Neural progenitor cell (in vitro differentiated cells): ENCODE results near the gene RTN4R. TPM values are rescaled to one million over a fixed set of nuclear protein-coding genes. Genes with fewer than 3 reads are reported as not detected.

Experiments
- DNase-seq: peaks from one replicate; pipeline ENCODE4 v3.0.0-alpha.2; 2016; ENCODE audit warnings: low spot score
- H2AFZ ChIP-seq: fragments of 200-600 bp; sonication (generic); replicated peaks from 2 replicates; pipeline ENCODE4 v1.6.1; 2016; ENCODE audit warnings: antibody characterized with exemption
- H3F3A ChIP-seq: fragments of 200-600 bp; sonication (generic); 2 replicates; pipeline ENCODE4 v1.6.1; 2016; ENCODE audit warnings: antibody characterized with exemption, low read depth
- H3K27ac ChIP-seq: fragments of 200-600 bp; sonication (generic); 2 replicates; pipeline ENCODE4 v1.5.1; 2016; ENCODE audit warnings: mild to moderate bottlenecking
- H3K27me3 ChIP-seq: fragments of 200-600 bp; sonication (generic); 2 replicates; pipeline ENCODE4 v1.6.1; 2016; ENCODE audit warnings: mild to moderate bottlenecking, moderate library complexity
- H3K36me3 ChIP-seq: fragments of 200-600 bp; sonication (generic); 2 replicates; pipeline ENCODE4 v1.5.1; 2016
- H3K4me1 ChIP-seq: fragments of 200-600 bp; sonication (generic); 2 replicates; pipeline ENCODE4 v1.6.1; 2016; ENCODE audit warnings: mixed run types
- H3K4me2 ChIP-seq: fragments of 200-600 bp; sonication (generic); 2 replicates; pipeline ENCODE4 v1.6.1; 2016
- H3K4me3 ChIP-seq: fragments of 200-600 bp; sonication (generic); 2 replicates; pipeline ENCODE4 v1.5.1; 2016
- H3K79me2 ChIP-seq: fragments of 200-600 bp; sonication (generic); 2 replicates; pipeline ENCODE4 v1.6.1; 2016; ENCODE audit warnings: low read depth
- H3K9ac ChIP-seq: fragments of 200-600 bp; sonication (generic); 2 replicates; pipeline ENCODE4 v1.6.1; 2016
- H3K9me3 ChIP-seq: fragments of 200-600 bp; sonication (generic); 2 replicates; pipeline ENCODE4 v1.5.1; 2016; ENCODE audit warnings: low read depth
- H4K20me1 ChIP-seq: fragments of 200-600 bp; sonication (generic); 2 replicates; pipeline ENCODE4 v1.6.1; 2016; ENCODE audit warnings: low read depth
- H3K27ac Mint-ChIP-seq: 3 replicates; pipeline ENCODE4 v1.8.0; 2021; ENCODE audit warnings: mixed read lengths
- H3K27me3 Mint-ChIP-seq: 2 replicates; pipeline ENCODE4 v1.8.0; 2022; ENCODE audit warnings: low read depth, mild to moderate bottlenecking, inconsistent platforms, moderate library complexity, mixed read lengths; ENCODE audit not compliant: insufficient read depth
- H3K36me3 Mint-ChIP-seq: 3 replicates; pipeline ENCODE4 v1.8.0; 2021; ENCODE audit warnings: mixed read lengths
- H3K4me1 Mint-ChIP-seq: 3 replicates; pipeline ENCODE4 v1.8.0; 2021; ENCODE audit warnings: mixed read lengths
- H3K4me3 Mint-ChIP-seq: 3 replicates; pipeline ENCODE4 v1.8.0; 2021; ENCODE audit warnings: mild to moderate bottlenecking, moderate library complexity, mixed read lengths
- H3K9me3 Mint-ChIP-seq: 3 replicates; pipeline ENCODE4 v1.8.0; 2020; ENCODE audit warnings: mixed read lengths
- CTCF ChIP-seq: fragments of 200-600 bp; sonication (generic); IDR thresholded peaks from 2 replicates; pipeline ENCODE4 v1.5.1; 2017; ENCODE audit warnings: antibody characterized with exemption, mild to moderate bottlenecking
- EZH2 ChIP-seq: fragments of 200-600 bp; sonication (generic); IDR thresholded peaks from 2 replicates; pipeline ENCODE4 v1.6.1; 2017; ENCODE audit warnings: antibody characterized with exemption, mild to moderate bottlenecking, moderate library complexity
- EZH2phosphoT487 ChIP-seq: fragments of 200-600 bp; sonication (generic); IDR thresholded peaks from 2 replicates; pipeline ENCODE4 v1.6.1; 2017; ENCODE audit warnings: antibody characterized with exemption
- total RNA-seq: library from RNA; depleted of rRNA; stranded (reverse); fragments of >200 nt; gene quantifications from 2 replicates; pipeline ENCODE4 v1.2.3, GENCODE V29; 2015; ENCODE audit warnings: low replicate concordance

Gene RTN4R
- total RNA-seq, 1 donor from 2014 or later: 6.3 TPM

GRCh38 chr22:20292108-20292507 is 24.0 kb upstream of the RTN4R start:
- no peak overlapping the region for H3K27ac ChIP-seq
- H3K36me3 Mint-ChIP-seq: no peaks in the 10 kb centered on the region
- no peak overlapping the region for H3K4me3 ChIP-seq
- peaks cover 6% of the 10 kb centered on the region for H3K4me1 Mint-ChIP-seq
- no peaks in the 10 kb centered on the region for H3K36me3 ChIP-seq
- H3K9ac ChIP-seq: no peak overlapping the region
- H3F3A ChIP-seq: no peaks in the 10 kb centered on the region
- no peak overlapping the region for H3K4me2 ChIP-seq
- H3K9me3 Mint-ChIP-seq: no peaks in the 10 kb centered on the region
- H4K20me1 ChIP-seq: no peaks in the 10 kb centered on the region
- H2AFZ ChIP-seq: no peak overlapping the region
- DNase-seq: no peak
- TF ChIP-seq EZH2phosphoT487 (no peak), EZH2 (no peak), CTCF (no peak)
- peaks cover 20% of the 10 kb centered on the region for H3K27me3 ChIP-seq
- no peaks in the 10 kb centered on the region for H3K79me2 ChIP-seq
- H3K4me1 ChIP-seq: no peaks in the 10 kb centered on the region
- peaks cover 14% of the 10 kb centered on the region for H3K27me3 Mint-ChIP-seq
- H3K4me3 Mint-ChIP-seq: no peak overlapping the region
- no peaks in the 10 kb centered on the region for H3K9me3 ChIP-seq
- H3K27ac Mint-ChIP-seq: no peak overlapping the region

- H3K4me2 ChIP-seq: no peak overlapping the region
Observed at GRCh38 chr22:20291604-20292063, 23.5 kb upstream of the RTN4R start.

GRCh38 chr22:20291249-20291586 is 23.1 kb upstream of the RTN4R start:
- Histone ChIP-seq H3K79me2 (no peaks in the 10 kb centered on the region), H3K36me3 (no peaks in the 10 kb centered on the region), H3F3A (no peaks in the 10 kb centered on the region), H3K9ac (no peak overlapping the region), H2AFZ (no peak overlapping the region), H3K4me2 (no peak overlapping the region), H3K9me3 (no peaks in the 10 kb centered on the region), H4K20me1 (no peaks in the 10 kb centered on the region), H3K4me3 (no peak overlapping the region), H3K27me3 (peaks cover 12% of the 10 kb centered on the region), H3K27ac (no peak overlapping the region), H3K4me1 (no peaks in the 10 kb centered on the region)
- Mint-ChIP-seq H3K36me3 (no peaks in the 10 kb centered on the region), H3K4me1 (peaks cover 10% of the 10 kb centered on the region), H3K27ac (no peak overlapping the region), H3K27me3 (peaks cover 16% of the 10 kb centered on the region), H3K4me3 (no peak overlapping the region), H3K9me3 (no peaks in the 10 kb centered on the region)
- TF ChIP-seq EZH2phosphoT487 (no peak), EZH2 (no peak), CTCF (no peak)
- DNase-seq: no peak

More at GRCh38 chr22:20291604-20292063, 23.5 kb upstream of the RTN4R start:
- Histone ChIP-seq H3K79me2 (no peaks in the 10 kb centered on the region), H3K4me3 (no peak overlapping the region), H3F3A (no peaks in the 10 kb centered on the region), H3K9ac (no peak overlapping the region), H2AFZ (no peak overlapping the region), H3K27me3 (peaks cover 15% of the 10 kb centered on the region), H4K20me1 (no peaks in the 10 kb centered on the region), H3K36me3 (no peaks in the 10 kb centered on the region), H3K4me1 (no peaks in the 10 kb centered on the region), H3K27ac (no peak overlapping the region), H3K9me3 (no peaks in the 10 kb centered on the region)
- H3K36me3 Mint-ChIP-seq: no peaks in the 10 kb centered on the region
- H3K27me3 Mint-ChIP-seq: peaks cover 15% of the 10 kb centered on the region
- peak overlapping the region; percentile 37 for H3K27ac Mint-ChIP-seq
- DNase-seq: no peak
- H3K4me3 Mint-ChIP-seq: no peak overlapping the region
- no peak for TF ChIP-seq EZH2
- no peak for TF ChIP-seq EZH2phosphoT487
- no peak for TF ChIP-seq CTCF
- no peaks in the 10 kb centered on the region for H3K9me3 Mint-ChIP-seq
- H3K4me1 Mint-ChIP-seq: peaks cover 10% of the 10 kb centered on the region
